Measurements from ENCODE around the gene CDRT15.
"Not testable (repeated sequence)": the region's sequence is repeated elsewhere in the genome, so short reads cannot be mapped to it uniquely, and the experiment has no call there.

The CDRT15 gene

GRCh38 chr17:14236762-14237161 lies at the start of gene CDRT15:
CDRT15 (minus strand) TSS chr17:14236862; CDS start chr17:14236833, 29 bp downstream.
- DNase-seq (ENCODE audit: low read depth, low spot score): not testable (repeated sequence)

- no peak for DNase-seq (ENCODE audit: low read depth, low spot score)
These were observed 46.1 kb upstream of the CDRT15 start for GRCh38 chr17:14282726-14283125.

GRCh38 chr17:14281530-14281929 lies 44.9 kb upstream of the CDRT15 start:
- DNase-seq (ENCODE audit: low read depth, low spot score): no peak

DNA sequence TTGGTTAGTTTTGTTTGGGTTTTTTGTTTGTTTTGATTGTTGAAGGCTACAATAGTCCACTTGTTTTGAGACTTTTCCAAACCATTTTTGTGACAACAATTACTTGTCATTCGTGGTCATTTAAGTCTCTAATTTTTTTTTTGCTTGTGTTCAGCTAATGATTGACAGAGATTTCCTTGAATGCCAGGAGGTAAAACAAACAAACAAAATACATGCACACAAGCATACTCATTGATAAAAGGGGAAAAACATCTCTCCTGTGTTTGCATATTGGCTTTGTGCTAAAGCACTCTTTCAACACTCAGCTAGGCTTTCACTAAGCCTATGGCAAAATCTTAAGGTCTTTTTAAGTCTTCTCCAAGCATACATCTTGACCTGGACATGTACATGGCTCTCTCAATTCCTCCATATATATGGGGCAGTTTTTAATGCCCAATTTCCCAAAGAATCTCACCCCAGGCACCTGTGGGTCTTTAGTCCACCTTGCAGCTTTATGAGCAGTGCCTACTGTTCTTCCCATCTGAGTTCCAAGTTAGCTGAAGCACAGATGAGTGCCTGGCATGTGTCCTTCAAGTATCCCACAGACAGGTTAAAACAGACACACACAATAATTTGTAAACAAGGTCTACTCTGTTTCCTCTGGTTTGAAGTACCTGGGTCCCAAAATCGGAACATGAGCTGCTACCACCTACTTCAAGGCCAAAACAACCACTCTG lies 40.0 kb upstream of the CDRT15 start:
- no peak for DNase-seq (ENCODE audit: low read depth, low spot score)

DNA sequence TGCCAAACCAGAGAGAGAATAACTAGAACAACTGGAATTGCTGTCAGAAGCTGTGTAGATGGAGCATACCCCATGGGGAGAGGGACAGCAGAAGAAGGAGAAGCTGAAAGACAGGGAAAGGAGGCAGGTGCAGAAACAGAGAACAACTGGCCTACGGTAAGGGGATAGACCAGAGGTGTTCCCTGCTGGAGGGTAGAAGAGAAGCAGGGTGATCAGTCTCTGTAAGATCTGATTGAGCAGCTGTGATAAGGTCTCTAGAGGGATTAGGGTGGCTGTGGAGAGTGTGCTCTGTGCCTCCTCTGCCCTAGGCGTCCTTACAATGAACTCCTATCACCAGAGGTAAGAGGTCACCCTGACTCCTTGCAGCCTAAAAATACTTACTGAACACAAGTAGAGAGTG lies 33.8 kb upstream of the CDRT15 start:
- DNase-seq (ENCODE audit: low read depth, low spot score): no peak

GRCh38 chr17:14269473-14269872 lies 32.8 kb upstream of the CDRT15 start:
- no peak for DNase-seq (ENCODE audit: low read depth, low spot score)

DNA sequence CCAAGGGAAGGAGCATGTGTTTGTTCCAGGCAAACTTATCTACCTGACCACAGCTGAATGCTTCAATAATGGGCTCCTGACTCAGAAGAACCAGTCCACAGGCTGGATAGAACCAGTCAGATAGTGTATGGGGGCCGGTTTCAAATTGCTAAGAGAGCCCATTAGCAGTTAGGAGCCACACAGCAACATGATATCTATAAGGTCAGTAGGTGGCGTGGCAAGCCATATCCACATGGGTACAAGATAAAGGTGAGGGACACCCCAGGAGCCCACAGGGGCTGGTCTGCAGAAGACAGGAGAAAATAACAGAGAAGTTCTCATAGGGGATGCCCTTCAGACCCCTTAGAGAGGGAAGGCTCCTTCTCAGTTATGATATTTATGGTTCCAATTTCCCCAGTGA lies 31.6 kb upstream of the CDRT15 start:
- DNase-seq (ENCODE audit: low read depth, low spot score): no peak

GRCh38 chr17:14261406-14261805 lies 24.7 kb upstream of the CDRT15 start:
- no peak for DNase-seq (ENCODE audit: low read depth, low spot score)

- DNase-seq (ENCODE audit: low read depth, low spot score): no peak
These were observed 9.0 kb upstream of the CDRT15 start for GRCh38 chr17:14245629-14246028.

DNA sequence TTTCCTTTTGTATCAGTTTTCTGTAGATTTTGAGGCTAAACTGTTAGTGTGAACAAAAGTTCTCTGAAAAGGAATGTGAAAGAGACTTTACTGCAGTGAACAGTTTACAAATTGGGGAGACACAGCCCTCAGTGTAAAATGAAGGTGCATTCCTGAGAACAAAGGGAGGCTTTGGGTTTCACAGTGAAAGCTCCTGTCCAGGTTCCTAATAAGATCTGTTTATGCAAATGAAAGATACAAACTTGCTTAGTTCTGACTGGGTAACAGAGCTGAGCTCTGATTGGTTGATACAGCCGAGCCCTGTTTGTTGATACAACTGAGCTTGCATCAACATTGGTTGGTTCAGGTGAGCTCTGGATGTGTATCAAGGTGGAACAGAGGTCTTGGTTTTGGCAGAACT lies 8.3 kb upstream of the CDRT15 start:
- no peak for DNase-seq (ENCODE audit: low read depth, low spot score)

GRCh38 chr17:14239271-14239670 lies 2.6 kb upstream of the CDRT15 start:
- not testable (repeated sequence) for DNase-seq (ENCODE audit: low read depth, low spot score)

DNA sequence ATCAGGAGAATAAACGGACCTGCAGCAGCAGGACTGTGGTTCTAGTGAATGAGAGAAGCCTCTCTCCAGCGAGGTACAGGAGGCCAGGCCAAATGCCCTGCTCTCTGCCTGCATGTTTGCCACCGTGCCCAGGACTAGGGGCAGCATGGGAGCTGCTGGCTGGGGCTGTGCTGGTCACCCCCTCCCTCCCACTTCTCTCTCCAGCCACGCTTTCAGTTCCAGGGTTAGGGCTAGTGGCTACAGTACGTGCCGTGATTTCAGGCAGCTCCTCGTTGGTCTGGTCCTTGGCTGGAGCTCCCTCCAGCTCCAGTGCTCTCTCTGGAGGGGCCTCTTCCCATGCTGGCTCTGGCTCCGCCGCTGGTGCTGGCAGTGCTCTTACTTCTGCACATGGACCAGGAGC lies 630 bp downstream of the CDRT15 start:
- not testable (repeated sequence) for DNase-seq (ENCODE audit: low read depth, low spot score)

DNA sequence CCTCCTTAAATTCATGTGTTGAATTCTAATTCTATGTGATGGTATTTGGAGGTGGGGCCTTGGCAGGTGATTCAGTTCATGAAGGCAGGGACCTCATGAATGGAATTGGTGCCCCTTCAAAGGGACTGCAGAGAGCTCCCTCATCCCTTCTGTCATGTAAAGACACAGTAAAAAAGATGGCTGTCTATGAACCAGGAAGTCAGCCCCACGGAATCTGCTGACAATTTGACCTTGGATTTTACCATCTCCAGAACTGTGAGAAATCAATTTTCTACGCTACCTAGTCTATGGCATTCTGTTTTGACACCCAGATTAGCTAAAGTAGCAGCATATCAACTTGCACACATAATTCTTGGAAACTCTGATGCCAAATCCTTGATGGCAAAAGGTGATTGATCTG lies 1.6 kb downstream of the CDRT15 start:
- not testable (repeated sequence) for DNase-seq (ENCODE audit: low read depth, low spot score)

DNA sequence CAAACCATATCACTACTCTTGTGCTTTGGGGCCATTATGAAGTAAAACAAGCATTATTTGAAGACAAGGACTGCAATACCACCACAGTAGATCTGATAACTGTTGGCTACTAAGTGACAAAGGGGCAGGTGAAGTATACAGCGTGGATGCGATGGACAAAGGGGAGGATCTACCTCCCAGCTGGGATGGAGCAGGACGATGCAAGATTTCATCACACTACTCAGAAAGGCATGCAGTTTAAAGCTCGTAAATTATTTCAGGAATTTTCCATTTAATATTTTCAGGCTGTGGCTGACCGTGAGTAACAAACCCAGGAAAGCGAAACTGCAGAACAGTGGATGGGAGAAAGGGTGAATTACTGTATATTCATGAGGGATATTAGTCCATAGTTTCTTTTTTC lies 5.5 kb downstream of the CDRT15 start:
- not testable (repeated sequence) for DNase-seq (ENCODE audit: low read depth, low spot score)

- DNase-seq (ENCODE audit: low read depth, low spot score): no peak
These were observed 7.8 kb downstream of the CDRT15 start for GRCh38 chr17:14228903-14229302.

DNA sequence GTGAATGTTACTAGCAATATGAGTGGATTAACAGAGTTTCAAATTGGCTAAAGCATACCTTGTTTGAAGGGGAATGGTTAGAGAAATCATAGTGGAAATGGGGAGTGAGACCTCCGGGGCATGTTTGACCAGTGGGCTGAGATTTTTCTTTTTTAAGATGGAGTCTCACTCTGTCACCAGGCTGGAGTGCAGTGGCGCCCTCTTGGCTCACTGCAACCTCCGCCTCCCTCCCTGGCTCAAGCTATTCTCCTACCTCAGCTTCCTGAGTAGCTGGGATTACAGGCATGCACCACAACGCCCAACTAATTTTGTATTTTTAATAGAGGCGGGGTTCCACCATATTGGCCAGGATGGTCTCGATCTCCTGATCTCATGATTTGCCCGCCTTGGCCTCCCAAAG lies 9.6 kb downstream of the CDRT15 start:
- no peak for DNase-seq (ENCODE audit: low read depth, low spot score)

GRCh38 chr17:14225254-14225980 lies 11.2 kb downstream of the CDRT15 start:
- DNase-seq (ENCODE audit: low read depth, low spot score): no peak

GRCh38 chr17:14222611-14223010 lies 14.1 kb downstream of the CDRT15 start:
- no peak for DNase-seq (ENCODE audit: low read depth, low spot score)

GRCh38 chr17:14214271-14214670 lies 22.4 kb downstream of the CDRT15 start:
- no peak for DNase-seq (ENCODE audit: low read depth, low spot score)

GRCh38 chr17:14212401-14212800 lies 24.3 kb downstream of the CDRT15 start:
- DNase-seq (ENCODE audit: low read depth, low spot score): no peak

- no peak for DNase-seq (ENCODE audit: low read depth, low spot score)
These were observed 24.9 kb downstream of the CDRT15 start for GRCh38 chr17:14211801-14212200.

DNA sequence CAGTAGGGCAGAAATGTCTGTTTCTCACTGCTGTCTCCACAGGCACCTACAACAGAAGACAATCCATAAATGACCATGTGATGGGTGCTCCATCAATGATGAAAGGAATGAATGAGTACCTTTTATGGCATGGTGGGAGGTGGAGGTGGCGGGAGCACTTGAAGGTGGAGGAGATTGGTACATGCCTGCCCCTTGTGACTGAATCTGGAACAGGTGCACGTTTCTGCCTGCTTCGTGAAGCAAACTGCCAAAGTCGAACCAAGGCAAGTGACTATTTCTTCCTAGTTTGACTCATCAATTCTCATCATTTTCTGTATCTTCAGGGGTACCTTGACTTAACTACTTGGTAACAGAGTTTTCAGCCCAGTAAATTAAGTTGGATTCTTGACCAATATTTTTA lies 25.4 kb downstream of the CDRT15 start:
- no peak for DNase-seq (ENCODE audit: low read depth, low spot score)

GRCh38 chr17:14209215-14209614 lies 27.4 kb downstream of the CDRT15 start:
- DNase-seq (ENCODE audit: low read depth, low spot score): no peak

Measured in activated CD4-positive, CD25-positive, alpha-beta regulatory T cell treated with anti-CD3 and anti-CD28 coated beads, Interleukin-2, amount 50 U/mL, for 16 hours (primary cell).